Measurements from ENCODE around the gene TMEM229B.

Gene TMEM229B

DNA sequence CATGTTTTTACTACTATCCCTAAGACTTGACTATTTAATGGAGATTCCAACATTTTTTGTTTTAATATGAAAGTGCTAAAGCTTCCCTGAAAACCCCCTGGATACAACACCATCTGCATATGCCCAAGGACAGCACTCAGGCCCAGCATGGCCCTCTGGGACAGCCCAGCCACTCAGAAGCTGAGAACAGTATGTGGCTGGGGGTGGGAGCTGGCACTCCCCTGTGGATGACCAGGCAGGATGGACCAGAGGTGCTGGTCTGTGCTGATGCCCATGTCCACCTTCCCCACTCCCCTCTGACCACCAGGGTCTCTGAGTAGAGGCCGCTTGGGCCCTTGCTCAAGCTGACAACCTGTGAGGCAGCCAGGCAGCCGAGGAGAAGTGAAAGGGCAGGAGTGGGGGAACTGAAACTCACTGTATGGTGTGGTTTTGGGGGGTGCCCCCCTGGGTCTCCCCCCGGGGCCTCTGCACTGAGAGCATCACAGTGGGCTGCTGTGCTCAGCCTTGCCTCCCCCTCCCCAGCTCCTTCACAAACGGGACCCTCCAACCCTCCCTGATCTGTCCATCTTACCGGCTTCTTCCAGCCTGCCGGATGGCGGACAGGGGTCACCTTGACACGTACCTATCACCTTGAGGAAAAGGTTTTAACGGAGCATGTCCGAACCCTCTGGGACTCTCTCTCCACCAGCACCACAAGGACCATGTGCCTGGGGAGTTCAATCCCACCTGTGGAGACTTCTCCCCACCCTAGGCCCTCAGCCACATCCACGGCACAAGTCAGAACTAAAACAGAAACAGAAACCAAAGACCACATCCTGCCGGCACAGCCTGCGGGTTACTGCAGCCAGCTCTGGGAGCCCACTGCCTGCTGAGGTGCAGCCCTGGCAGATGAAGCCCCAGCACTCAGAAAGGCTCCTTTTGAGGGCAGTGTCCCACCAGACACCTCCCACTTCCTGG is at the start of gene TMEM229B:
Gene TMEM229B, minus strand, starts transcription at position 785 of the 957 bp plus-strand sequence. CDS start 14,798 bp downstream, outside the sequence.
- DNase-seq: peak; percentile 16 to 62 (median 38)

- no peak for DNase-seq
These were observed 49.2 kb upstream of the TMEM229B start for GRCh38 chr14:67537736-67538135.

DNA sequence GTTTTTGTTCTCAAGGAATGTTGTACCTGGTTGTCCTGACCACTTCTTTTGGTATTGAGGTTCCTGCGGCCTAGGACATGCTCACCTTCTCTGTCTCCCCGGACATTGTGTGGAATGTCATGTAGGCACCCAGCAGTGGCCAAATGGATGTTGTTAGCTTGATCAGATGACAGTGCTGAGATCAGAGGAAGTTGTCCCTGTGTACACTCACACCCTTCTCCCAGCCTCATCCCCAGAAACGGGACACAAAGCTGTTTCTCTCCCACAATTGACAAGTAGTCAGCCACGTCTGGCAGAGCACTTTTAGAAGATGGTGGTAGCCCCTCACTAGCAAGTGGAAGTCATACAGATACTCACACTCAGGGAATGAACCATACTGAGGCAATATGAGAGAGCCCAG is 47.6 kb upstream of the TMEM229B start:
- no peak for DNase-seq

DNA sequence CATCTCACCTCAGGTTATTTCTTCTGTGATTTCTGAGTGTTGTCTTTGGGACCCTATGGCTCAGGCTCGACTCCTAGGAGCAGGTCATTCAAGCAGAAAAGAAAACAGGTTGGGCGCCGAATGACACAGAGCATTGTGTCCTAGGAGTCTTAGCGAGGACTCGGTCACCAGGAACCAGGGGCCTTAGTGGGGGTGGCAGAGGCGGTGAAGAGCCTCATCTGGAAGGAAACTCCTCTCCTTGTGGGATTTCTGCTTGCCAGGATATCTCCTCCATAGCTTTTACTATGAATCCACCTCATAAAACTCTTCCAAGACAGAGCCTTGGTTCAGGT is 45.2 kb upstream of the TMEM229B start:
- DNase-seq: no peak

DNA sequence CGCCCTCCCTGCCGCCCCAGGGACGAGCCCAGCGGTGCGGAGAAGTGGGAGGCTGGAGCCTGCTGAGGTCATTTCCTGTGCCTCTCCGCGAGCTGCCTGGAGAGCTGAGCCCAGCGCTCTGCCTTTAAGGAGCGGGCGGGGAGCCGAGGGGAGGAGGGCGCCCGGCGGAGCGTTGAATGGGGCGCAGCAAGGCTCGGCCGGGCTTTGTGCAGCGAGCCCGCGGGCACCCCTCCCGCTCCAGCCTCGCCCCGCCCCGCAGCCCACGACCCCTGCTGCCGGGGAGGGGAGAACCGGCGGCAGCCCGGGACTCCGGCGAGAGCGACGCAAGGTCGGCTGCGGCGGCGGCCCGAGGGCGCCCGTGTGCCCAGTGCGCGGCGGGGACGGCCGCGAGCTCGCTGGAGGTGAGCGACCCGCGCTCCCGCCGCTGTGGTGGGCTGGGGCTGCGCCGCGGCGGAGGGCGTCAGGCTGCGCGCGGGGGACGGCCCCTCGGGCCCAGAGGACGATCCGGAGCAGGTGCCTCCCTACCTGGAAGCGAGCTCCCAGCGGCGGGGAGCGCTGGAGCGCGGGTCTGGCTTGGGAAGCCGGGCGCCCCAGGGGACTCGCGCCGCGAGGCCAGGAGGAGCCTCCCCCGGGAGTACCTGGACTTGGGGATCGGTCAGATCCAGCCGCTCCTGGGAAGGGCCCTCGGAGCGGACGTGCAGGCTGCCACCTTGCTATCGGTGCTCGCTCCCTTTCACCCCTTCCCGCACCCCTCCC is 44.7 kb upstream of the TMEM229B start, which contains the start of gene PLEKHH1:
Gene PLEKHH1, plus strand, starts transcription at position 293 of the 756 bp plus-strand sequence. CDS start 8,578 bp downstream, outside the sequence.
- peak in 3 of 4 experiments; percentile 3 to 41 (median 9) for DNase-seq

DNA sequence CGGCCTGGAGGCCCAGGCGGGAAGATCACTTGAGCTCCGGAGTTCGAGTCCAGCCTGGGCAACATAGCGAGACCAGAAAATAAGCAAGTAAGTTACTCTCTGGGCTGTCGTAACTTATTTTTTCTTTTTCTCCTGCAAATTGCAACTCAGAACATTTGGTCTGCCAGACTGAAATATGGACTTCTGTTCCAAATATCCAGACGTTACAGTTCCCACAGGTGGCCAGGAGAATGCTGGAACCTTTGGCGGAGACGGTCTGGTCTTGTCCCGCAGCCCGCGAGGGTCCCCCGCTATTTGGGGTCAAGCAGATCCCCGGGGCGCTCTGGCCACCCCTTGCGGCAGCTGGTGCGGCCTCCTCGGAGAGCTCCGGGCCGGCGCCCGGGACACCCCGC is 44.1 kb upstream of the TMEM229B start:
- no peak for DNase-seq

DNA sequence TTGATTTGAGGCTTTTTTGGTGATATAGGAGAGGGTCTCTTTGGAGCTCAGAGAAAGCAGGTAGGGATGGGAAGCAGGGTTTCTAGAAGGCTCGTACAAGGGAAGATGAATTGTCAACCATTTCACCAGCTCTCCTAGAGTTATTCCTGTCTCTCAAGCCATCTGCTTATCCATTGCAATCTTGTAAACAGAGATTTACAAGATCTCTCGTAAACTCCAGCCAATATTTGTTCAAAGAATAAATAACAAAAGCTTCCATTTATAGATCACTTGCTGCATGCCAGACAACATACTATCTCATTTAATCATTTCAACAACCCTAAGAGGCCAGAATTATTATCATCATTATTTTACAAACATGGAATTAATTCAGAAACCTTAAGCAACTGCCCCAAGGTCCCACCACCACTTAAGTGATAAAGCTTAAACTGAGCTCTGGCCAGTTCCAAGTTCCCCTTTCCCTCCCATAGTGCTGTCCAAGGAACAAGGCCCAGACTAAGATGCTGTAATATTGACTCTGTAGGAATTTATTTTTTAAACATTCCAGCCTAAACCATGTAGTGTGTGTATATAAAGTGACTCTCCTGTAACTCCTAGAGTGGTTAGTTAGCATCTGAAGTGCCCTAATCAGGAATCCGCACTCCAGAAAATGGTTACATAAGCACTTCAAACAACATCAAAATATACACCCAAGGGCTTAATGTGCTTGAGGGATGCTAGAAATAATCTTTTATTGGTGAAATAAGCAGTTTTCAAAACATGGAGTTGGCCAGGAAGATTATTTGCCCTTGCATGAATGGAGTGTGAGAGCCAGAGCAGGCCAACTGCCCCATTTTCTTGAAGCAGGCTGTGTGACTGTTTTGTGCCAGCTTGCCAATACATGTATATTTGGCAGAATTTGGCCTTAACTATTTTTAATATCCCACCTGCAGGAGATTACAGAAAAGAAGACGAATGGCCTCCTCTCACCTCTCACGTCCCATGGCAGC is 41.7 kb upstream of the TMEM229B start:
- DNase-seq: no peak

DNA sequence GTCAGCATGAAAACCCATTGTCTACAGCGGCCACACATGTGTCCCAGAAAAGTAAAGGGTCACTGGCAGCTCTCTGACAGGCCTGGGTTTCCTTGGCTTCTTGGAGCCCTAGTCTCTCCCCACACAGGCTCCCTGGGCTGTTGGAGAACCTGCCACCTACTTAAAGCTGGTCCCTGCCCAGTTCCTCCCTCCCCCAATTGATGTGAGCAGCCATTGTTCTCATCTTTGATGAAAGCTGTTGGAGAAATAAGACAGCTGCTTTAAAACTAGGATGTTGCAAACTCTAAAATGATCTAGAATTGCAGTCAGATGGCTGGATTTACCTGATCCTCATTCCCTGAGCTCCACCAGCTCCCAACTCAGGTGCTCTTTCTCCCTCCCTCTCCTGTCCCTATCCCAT is 39.8 kb upstream of the TMEM229B start:
- DNase-seq: no peak

DNA sequence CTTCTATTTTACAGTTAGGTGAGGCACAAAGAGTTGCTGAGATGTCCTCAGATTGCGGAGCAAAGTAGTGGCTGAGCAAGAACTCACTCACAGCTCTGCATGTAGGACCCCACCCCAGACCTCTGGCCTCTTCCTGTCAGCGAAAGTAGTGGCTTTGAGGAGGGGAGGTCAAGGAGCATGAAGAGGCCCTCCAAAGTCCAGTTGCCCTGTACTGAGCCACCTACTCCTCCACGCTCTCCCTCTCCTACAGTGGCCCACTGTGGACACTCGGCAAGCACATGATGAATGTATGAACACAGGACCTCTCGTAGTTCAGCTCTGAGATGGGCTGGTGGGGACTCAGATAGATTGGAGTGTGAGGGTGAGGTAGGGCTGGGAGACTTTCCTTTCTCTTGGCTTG is 39.2 kb upstream of the TMEM229B start:
- DNase-seq: no peak

DNA sequence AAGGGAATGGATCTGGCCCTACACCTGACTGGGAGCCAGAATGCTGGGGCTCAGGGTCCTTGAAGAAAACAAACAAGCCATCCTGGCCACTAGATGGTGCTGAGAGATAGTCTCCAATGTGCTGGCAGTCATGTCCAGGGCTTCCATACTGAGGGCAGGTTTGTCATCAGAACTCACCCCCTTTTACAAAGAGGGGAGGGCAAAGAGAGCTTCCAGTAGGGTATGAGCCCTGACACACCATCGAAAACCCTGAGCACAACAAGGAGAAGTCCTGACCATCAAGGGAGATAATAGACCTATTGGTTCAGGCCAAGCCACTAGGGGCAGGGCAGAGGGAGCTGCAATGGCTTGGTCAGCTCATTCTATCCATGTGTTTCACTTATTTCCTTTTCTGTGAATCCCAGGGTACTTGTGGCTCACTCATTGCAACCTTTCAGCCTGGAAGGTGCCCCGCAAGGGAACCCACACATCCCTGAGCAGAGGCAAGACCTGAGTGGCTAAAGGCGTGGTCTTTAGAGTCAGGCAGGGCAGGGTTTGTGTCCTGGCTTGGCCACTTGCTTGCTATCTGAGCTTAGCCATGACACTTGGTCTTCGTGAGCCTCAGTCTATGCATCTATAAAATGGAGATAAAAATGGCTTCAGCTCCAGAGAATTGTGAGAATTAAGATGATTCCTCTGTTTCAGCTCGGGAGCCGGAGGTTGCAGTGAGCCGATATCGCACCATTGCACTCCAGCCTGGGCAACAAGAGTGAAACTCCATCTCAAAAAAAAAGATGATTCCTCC is 38.3 kb upstream of the TMEM229B start:
- no peak for DNase-seq

- DNase-seq: no peak
These were observed 37.7 kb upstream of the TMEM229B start for GRCh38 chr14:67526181-67526580.

- DNase-seq: no peak
These were observed 36.9 kb upstream of the TMEM229B start for GRCh38 chr14:67525389-67525788.

DNA sequence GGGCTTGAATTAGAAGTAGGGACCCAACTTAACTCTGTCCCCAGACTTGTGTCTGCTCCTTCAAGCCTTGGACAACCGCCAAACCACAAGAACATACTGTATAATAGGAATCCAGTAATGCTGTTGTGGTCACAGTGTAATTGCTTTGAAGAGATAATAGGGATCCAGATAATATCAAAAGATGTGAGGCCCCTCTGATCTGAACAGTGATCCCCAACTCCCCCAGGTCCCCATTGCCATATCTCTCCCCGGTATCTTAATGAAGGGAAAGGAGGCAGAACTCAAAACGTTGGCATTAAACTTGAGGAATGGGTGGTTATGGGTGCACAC is 36.1 kb upstream of the TMEM229B start:
- no peak for DNase-seq

- no peak for DNase-seq
These were observed 35.5 kb upstream of the TMEM229B start for GRCh38 chr14:67523764-67524633.

DNA sequence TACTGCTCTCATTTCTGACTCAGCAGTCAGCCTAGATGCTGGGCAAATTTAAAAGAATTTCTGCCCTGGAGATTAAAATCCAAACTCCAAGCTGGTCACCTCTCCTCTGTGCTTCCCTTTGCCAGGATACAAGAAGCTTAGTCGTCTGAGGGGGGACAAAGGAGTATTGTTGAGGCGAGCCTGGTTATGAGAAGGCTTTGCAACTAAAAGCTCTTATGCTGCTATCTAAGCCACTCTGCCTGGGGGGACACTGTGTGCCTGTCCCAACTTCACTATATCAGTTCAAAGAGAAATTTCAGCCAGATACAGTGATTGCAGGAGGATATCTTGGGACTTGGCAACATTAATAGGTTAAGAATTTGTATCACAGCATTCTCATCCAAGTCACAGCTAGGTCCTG is 33.7 kb upstream of the TMEM229B start:
- DNase-seq: no peak

DNA sequence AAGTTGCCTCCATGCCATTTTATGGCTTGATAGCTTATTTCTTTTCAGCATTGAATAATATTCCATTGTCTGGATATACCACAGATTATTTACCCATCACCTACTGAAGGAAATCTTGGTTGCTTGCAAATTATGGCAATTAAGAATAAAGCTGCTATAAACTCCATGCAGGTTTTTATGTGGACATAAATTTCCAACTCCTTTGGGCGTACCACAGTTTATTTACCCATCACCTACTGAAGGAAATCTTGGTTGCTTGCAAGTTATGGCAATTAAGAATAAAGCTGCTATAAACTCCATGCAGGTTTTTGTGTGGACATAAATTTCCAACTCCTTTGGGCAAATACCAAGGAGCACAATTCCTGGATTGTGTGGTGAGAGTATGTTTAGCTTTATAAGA is 32.0 kb upstream of the TMEM229B start:
- DNase-seq: no peak

GRCh38 chr14:67519406-67519805 is 30.9 kb upstream of the TMEM229B start:
- no peak for DNase-seq

- no peak for DNase-seq
These were observed 28.6 kb upstream of the TMEM229B start for GRCh38 chr14:67517083-67517482.

GRCh38 chr14:67516676-67517075 is 28.2 kb upstream of the TMEM229B start:
- DNase-seq: no peak

- DNase-seq: no peak
These were observed 27.0 kb upstream of the TMEM229B start for GRCh38 chr14:67515386-67516079.
